Neural progenitor cell (in vitro differentiated cells): ENCODE results near the gene ARL6IP1. TPM values are rescaled to one million over a fixed set of nuclear protein-coding genes. Genes with fewer than 3 reads are reported as not detected.
"Not testable (repeated sequence)": the region's sequence is repeated elsewhere in the genome, so short reads cannot be mapped to it uniquely, and the experiment has no call there.

Experiments
- DNase-seq: peaks from one replicate; pipeline ENCODE4 v3.0.0-alpha.2; 2016; ENCODE audit warnings: low spot score
- H2AFZ ChIP-seq: fragments of 200-600 bp; sonication (generic); replicated peaks from 2 replicates; pipeline ENCODE4 v1.6.1; 2016; ENCODE audit warnings: antibody characterized with exemption
- H3F3A ChIP-seq: fragments of 200-600 bp; sonication (generic); 2 replicates; pipeline ENCODE4 v1.6.1; 2016; ENCODE audit warnings: antibody characterized with exemption, low read depth
- H3K27ac ChIP-seq: fragments of 200-600 bp; sonication (generic); 2 replicates; pipeline ENCODE4 v1.5.1; 2016; ENCODE audit warnings: mild to moderate bottlenecking
- H3K27me3 ChIP-seq: fragments of 200-600 bp; sonication (generic); 2 replicates; pipeline ENCODE4 v1.6.1; 2016; ENCODE audit warnings: mild to moderate bottlenecking, moderate library complexity
- H3K36me3 ChIP-seq: fragments of 200-600 bp; sonication (generic); 2 replicates; pipeline ENCODE4 v1.5.1; 2016
- H3K4me1 ChIP-seq: fragments of 200-600 bp; sonication (generic); 2 replicates; pipeline ENCODE4 v1.6.1; 2016; ENCODE audit warnings: mixed run types
- H3K4me2 ChIP-seq: fragments of 200-600 bp; sonication (generic); 2 replicates; pipeline ENCODE4 v1.6.1; 2016
- H3K4me3 ChIP-seq: fragments of 200-600 bp; sonication (generic); 2 replicates; pipeline ENCODE4 v1.5.1; 2016
- H3K79me2 ChIP-seq: fragments of 200-600 bp; sonication (generic); 2 replicates; pipeline ENCODE4 v1.6.1; 2016; ENCODE audit warnings: low read depth
- H3K9ac ChIP-seq: fragments of 200-600 bp; sonication (generic); 2 replicates; pipeline ENCODE4 v1.6.1; 2016
- H3K9me3 ChIP-seq: fragments of 200-600 bp; sonication (generic); 2 replicates; pipeline ENCODE4 v1.5.1; 2016; ENCODE audit warnings: low read depth
- H4K20me1 ChIP-seq: fragments of 200-600 bp; sonication (generic); 2 replicates; pipeline ENCODE4 v1.6.1; 2016; ENCODE audit warnings: low read depth
- H3K27ac Mint-ChIP-seq: 3 replicates; pipeline ENCODE4 v1.8.0; 2021; ENCODE audit warnings: mixed read lengths
- H3K27me3 Mint-ChIP-seq: 2 replicates; pipeline ENCODE4 v1.8.0; 2022; ENCODE audit warnings: low read depth, mild to moderate bottlenecking, inconsistent platforms, moderate library complexity, mixed read lengths; ENCODE audit not compliant: insufficient read depth
- H3K36me3 Mint-ChIP-seq: 3 replicates; pipeline ENCODE4 v1.8.0; 2021; ENCODE audit warnings: mixed read lengths
- H3K4me1 Mint-ChIP-seq: 3 replicates; pipeline ENCODE4 v1.8.0; 2021; ENCODE audit warnings: mixed read lengths
- H3K4me3 Mint-ChIP-seq: 3 replicates; pipeline ENCODE4 v1.8.0; 2021; ENCODE audit warnings: mild to moderate bottlenecking, moderate library complexity, mixed read lengths
- H3K9me3 Mint-ChIP-seq: 3 replicates; pipeline ENCODE4 v1.8.0; 2020; ENCODE audit warnings: mixed read lengths
- CTCF ChIP-seq: fragments of 200-600 bp; sonication (generic); IDR thresholded peaks from 2 replicates; pipeline ENCODE4 v1.5.1; 2017; ENCODE audit warnings: antibody characterized with exemption, mild to moderate bottlenecking
- total RNA-seq: library from RNA; depleted of rRNA; stranded (reverse); fragments of >200 nt; gene quantifications from 2 replicates; pipeline ENCODE4 v1.2.3, GENCODE V29; 2015; ENCODE audit warnings: low replicate concordance

The ARL6IP1 gene
- total RNA-seq, 1 donor from 2014 or later = 813 TPM

- not testable (repeated sequence) for H3K4me1 Mint-ChIP-seq, H3K4me3 ChIP-seq, H3K9me3 ChIP-seq, H3K27me3 Mint-ChIP-seq, H3F3A ChIP-seq, H3K79me2 ChIP-seq, H2AFZ ChIP-seq, H3K27me3 ChIP-seq, H4K20me1 ChIP-seq, H3K9me3 Mint-ChIP-seq, H3K4me1 ChIP-seq, H3K4me3 Mint-ChIP-seq, H3K4me2 ChIP-seq, H3K9ac ChIP-seq, H3K27ac Mint-ChIP-seq, H3K27ac ChIP-seq, H3K36me3 Mint-ChIP-seq, H3K36me3 ChIP-seq
- peak; percentile 63 for TF ChIP-seq CTCF
- DNase-seq = peak; percentile 19
Observed at GRCh38 chr16:18759598-18760520, 41.5 kb downstream of the ARL6IP1 start.

- H3K27me3 Mint-ChIP-seq, H3F3A ChIP-seq: not testable (repeated sequence)
Observed at GRCh38 chr16:18757960-18758660, 43.2 kb downstream of the ARL6IP1 start.

GRCh38 chr16:18756639-18757038, 44.7 kb downstream of the ARL6IP1 start:
- H3K4me1 Mint-ChIP-seq, H3K79me2 ChIP-seq, DNase-seq, H3K36me3 Mint-ChIP-seq, H3K9me3 Mint-ChIP-seq, H3K9ac ChIP-seq, H3K27ac Mint-ChIP-seq, H3K27me3 Mint-ChIP-seq, H3K9me3 ChIP-seq, H2AFZ ChIP-seq, H3K4me2 ChIP-seq, H3K4me1 ChIP-seq, H3K27ac ChIP-seq, H3K27me3 ChIP-seq, H3K4me3 ChIP-seq, H3K36me3 ChIP-seq, H4K20me1 ChIP-seq, H3K4me3 Mint-ChIP-seq, H3F3A ChIP-seq: not testable (repeated sequence)

More at GRCh38 chr16:18757960-18758660, 43.2 kb downstream of the ARL6IP1 start:
- H3K36me3 Mint-ChIP-seq, H3K79me2 ChIP-seq, H3K4me1 ChIP-seq, H3K9me3 Mint-ChIP-seq, H3K4me2 ChIP-seq, H3K36me3 ChIP-seq, H3K9ac ChIP-seq, DNase-seq, H3K4me1 Mint-ChIP-seq, H3K4me3 ChIP-seq, H3K4me3 Mint-ChIP-seq, H3K9me3 ChIP-seq, H3K27ac Mint-ChIP-seq, H4K20me1 ChIP-seq, H3K27me3 ChIP-seq, H2AFZ ChIP-seq, H3K27ac ChIP-seq: not testable (repeated sequence)

- H3K27ac ChIP-seq, H3K36me3 Mint-ChIP-seq, H3K4me1 Mint-ChIP-seq, H3K36me3 ChIP-seq, H3K4me3 ChIP-seq, H2AFZ ChIP-seq, H3K4me3 Mint-ChIP-seq, H3K9me3 ChIP-seq, DNase-seq, H3K27me3 ChIP-seq, H3F3A ChIP-seq, H3K4me1 ChIP-seq, H3K27ac Mint-ChIP-seq, H3K79me2 ChIP-seq, H4K20me1 ChIP-seq, H3K9me3 Mint-ChIP-seq, H3K4me2 ChIP-seq, H3K27me3 Mint-ChIP-seq, H3K9ac ChIP-seq: not testable (repeated sequence)
Observed at GRCh38 chr16:18742870-18743269, 58.5 kb downstream of the ARL6IP1 start.

Other genes with a start within 250 kb of the ARL6IP1 start
- gene NOMO2, start 239.5 kb downstream of the ARL6IP1 start, total RNA-seq = 52.2 and 56.7 TPM in 2 replicates
- gene RPS15A, start 11.2 kb downstream of the ARL6IP1 start, total RNA-seq = 3,933 and 4,863 TPM in 2 replicates
- 45.2 and 69.7 TPM in 2 replicates for gene SMG1, start 124.9 kb upstream of the ARL6IP1 start, total RNA-seq
- 6.0 and 8.2 TPM in 2 replicates for gene TMC7, start 182.4 kb upstream of the ARL6IP1 start, total RNA-seq